AG08396 (cell line): ENCODE measurements around the gene APP.
"Not testable (repeated sequence)": the region's sequence is repeated elsewhere in the genome, so short reads cannot be mapped to it uniquely, and the experiment has no call there.

Experiments
- DNase-seq: peaks from one replicate; pipeline ENCODE4 v3.0.0; 2012; ENCODE audit warnings: low spot score, mixed read lengths

Gene APP

DNA sequence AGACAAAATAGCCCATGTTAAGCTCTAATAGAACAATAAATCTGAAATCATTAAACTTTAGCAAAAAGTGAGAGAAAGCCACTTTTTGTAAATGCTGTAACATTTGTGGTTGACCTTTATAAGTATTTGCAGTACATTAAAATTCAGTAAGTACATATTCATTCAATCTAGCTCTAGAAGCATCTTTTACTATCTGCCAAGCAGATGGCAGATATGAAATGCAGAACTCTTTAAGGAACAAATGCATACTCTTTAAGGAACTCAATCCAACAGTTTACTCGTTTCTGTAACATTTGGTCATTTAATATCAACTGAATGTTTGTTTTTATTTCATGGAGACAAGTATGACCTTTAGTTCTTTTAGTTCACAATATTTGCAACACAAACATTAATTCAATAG is 150.1 kb downstream of the APP start:
- no peak for DNase-seq

DNA sequence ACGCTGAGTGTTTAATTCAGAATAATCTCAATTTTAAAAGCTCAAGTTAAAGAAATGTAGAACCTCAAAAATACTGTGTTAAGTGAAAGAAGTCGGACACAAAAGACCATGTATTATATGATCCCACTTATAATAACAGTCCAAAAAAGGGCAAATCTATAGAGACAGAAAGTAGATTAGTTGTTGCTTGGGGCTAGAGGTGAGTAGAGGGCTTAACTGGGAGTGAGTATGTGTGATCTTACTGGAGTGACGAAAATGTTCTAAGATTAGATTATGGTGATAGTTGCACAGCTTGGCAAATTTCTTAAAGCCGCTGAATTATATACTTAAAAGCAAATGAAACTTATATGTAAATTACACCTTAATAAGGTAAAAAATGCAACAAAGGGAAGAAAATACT is 150.5 kb downstream of the APP start:
- no peak for DNase-seq

DNA sequence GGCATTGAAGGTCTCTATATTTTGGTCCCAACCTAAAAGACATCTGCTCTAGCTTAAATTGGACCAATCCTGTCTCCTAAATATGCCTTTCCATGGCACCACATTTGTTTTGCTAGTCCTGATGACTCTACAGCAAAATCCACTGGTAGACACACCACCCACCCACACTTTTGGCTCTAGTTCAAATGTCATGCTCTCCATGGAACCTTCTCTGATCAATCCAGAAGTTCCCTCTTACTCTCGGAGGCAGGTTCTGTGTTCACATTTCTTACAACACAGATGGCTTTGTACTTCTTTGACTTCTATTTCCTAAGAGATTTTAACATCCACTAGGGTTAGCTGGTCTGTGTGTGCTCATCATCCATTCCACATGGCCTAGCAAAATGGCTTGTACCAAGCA is 151.3 kb downstream of the APP start:
- DNase-seq, result no peak

DNA sequence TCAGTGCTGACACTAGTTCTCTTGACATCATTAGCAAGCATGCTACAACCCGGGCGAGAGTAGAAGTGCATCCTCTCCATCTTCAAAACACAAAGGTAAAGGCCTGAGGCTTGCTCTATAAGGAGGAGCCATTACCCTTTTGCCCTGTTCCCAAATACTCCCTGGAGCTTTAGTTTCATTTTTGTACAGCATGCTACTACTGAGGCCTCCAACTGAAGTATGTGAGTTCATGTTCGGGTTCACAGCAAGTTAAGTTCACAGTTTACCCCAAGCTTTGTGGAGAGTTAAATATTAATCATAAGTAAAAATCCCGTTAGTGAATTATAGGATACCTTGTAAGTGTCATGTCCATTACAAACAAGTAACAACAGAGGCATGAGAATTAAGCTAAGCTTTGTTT is 156.6 kb downstream of the APP start:
- DNase-seq, result no peak

DNA sequence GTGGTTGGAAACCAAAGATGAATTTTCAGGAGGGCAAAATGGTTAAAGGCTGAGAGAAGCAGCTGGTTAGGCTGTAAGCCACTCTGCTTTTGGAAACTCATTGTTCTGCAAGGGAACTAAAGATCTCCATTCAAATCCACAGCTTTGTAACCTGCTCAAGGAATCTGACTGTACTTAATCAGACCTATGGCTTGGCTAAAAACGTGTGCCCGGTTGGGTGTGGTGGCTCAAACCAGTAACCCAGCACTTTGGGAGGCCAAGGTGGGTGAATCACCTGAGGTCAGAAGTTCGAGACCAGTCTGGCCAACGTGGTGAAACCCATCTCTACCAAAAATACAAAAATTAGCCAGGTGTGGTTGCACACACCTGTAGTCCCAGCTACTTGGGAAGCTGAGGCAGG is 158.1 kb downstream of the APP start:
- not testable (repeated sequence) for DNase-seq

DNA sequence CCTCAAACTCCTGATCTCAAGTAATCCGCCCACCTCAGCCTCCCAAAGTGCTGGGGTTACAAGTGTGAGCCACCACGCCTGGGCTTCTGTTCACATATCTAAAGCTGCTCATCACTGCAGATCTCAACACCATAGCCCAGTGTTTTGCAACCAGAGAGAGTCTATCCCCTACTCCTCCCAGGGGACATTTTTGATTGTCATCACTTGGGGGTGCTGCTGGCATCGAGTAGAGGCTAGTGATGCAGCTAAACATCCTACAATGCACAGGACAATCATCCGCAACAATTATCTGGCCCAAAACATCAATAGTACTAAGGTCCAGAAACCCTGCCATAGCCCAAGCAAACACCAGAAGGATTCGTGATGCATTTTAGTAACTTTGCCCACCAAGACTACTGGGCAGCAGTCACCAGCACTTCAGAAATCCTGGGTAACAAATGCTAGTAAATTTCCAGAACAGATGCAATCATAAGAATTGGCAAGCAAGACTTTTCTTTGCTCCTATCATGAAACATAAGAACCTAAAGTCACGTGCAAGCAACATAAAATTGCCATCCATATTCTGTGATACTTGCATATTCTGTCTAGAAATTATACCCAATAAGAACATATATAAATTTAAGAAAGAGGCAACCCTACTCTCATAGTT is 159.2 kb downstream of the APP start:
- DNase-seq, result no peak

DNA sequence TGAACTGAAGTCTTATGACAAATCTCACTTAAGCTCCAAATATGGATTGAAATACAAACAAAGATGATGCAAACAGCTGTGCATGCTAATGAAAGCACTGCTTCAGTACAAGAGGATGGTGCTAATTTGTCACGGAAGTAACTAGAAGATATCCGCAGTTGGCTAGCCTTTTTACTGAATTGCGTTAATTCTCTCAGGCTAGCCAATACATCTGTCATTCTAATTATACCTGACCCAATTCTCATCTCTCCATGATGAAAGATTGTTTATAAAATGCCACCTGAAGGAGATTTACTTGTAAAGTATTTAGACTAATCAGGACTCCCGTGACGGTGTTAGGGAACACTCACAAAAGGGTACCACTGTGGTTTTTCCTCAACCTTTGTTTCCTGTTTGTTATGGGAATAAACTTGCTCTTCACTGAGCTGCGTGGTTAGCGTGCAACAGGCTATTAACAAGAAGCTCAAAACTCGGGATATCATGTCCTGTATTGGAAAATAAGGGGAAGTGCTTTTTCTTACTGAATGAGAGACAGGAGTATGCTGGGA is 162.5 kb downstream of the APP start:
- DNase-seq, result no peak

DNA sequence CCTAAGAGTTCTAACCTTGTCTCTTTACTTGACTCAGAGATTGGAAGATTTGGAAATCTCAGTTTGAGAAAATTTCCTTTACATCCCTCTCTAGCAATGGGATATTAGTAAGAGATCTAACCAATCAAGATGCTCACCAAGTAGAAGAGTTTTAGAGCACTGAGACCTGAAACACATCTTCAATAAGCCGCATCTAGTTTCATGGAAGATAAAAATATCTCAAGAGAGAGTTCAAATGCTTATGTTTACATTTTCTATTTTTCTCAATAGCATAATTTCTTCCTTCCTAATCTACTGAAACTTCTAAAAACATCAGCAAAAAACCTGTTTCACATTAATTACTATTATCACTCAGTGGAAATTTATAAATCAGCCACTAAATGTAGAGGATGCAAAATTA is 165.1 kb downstream of the APP start:
- no peak for DNase-seq

DNA sequence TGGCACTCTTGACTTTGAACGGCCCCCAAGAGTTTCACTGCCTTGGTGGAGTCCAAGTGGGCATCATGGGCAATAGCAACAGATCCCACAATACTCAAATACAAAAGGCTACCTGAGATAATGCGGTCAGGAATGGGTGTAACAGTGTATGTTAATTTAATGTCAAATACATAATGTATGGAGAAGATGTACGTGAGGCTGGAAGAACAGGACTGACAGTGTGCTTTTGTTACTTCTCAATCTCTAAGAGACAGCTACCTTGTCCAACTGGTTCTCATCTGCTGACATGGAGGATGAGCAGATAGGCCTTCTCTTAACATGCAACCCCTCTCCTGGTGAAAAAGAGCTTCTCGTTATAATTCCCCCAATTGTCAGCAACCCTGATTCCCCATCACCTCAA is 167.2 kb downstream of the APP start:
- DNase-seq, result no peak

DNA sequence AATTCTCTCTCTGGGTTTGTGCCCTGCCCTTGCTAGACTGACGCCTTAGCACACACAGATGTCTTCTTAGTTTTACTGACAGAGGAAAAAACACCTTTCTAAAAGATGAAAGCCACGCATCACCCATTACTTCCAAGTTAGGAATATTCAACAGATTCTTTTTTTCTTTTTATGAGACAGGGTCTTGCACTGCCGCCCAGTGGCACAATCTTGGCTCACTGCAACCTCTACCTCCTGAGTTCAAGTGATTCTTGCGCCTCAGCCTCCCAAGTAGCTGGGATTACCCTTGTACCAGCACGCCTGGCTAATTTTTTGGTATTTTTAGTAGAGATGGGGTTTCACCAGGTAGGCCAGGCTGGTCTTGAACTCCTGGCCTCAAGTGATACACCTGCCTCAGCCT is 169.2 kb downstream of the APP start:
- DNase-seq, result no peak

DNA sequence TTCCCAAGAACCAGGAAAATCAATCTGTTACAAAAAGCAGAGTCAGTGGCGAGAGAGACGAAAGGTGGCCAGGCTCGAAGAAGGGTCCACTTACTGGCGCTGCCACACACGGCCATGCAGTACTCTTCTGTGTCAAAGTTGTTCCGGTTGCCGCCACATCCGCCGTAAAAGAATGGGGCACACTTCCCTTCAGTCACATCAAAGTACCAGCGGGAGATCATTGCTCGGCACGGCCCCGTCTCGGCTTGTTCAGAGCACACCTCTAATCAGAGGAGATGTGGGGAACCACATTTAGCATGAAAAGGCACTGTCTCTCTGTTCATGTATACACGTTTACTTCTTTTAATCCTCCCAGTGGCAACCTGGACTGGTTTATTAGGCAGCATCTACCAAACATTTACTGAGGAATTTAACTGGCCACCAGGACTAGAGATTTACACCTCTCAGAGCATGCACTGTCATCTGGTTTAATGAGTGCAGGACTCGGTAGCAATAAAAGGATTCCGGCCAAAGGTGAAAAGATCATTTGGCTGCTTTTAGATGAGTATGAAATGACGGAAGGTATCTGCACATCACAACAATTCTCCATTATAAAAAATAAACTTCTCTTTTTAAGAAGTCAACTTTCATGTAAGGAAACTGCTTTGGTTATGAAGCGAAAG is 170.5 kb downstream of the APP start:
- no peak for DNase-seq

DNA sequence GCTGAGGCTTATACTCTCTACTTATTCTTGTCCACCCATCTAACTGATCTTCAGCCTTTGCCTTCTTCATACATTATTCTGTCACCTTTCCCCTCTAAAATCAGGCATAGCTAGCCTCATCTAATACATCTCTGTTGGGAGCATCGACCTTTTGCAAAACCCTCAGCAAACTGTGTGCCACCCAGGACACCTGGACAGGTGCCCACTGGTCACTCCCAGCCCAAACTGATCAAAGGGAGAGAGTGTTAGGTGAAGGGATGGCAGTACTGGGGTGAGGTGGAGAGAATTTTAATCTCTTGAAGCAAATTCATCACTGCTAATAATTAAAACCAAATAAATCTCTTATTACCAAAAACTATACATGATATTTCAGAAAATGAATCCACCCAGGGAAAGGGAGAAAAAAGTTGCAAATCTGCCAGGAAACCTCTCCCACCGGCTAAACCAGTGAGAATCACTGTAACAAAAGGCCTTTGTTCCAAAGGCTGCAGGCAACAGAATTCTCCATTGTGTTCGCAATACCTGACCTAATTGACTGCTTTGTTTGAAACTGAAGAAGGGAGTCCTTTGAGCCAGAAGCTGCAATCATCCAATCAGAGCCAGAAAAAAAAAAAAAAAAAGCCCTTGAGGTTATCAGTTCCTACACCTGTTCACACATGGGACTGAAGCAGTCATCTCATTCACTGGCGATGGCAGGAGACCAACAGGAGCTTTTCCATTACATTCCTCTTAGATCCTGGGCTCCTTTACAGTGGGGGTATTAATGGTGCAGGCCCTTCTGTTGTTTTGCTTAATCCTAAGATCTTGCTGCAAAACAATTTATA is 172.6 kb downstream of the APP start:
- DNase-seq, result no peak

DNA sequence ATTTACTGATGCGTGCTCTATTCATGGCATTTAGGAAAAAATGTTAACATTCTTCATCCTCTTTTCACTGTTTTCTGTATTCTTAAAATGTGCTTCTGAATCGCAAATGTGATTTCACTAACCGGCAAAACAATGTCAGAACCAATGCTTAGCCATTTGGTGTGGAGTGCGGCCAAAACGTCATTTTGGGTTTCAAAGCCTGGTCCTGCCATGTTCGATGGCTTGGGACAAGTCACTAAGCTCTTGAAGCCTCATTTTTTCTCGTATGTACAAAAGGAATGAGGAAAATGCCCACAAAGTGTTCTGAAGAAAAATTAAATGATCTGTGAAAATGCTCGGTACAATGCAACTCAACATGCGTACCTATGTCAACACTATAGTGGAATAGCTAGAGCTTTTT is 175.3 kb downstream of the APP start:
- no peak for DNase-seq

DNA sequence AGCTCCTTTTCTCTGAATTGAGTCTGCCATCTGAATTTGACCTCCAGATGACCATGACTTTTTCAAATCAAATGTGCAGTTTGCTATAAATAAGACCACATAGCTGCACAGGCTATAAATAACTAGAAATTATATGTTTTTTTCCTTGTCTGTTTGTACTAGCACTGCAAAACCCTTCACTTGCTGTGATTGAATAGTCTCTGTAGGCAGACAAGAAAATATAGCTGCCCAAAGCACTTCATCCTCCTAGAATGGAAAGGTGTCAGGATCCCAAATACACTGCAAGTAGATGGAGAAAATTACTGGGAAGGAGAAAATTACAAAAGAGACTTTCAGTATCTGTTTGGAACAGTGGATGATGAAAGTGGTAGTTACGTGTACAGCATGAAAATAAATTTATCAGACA is 175.8 kb downstream of the APP start:
- no peak for DNase-seq

DNA sequence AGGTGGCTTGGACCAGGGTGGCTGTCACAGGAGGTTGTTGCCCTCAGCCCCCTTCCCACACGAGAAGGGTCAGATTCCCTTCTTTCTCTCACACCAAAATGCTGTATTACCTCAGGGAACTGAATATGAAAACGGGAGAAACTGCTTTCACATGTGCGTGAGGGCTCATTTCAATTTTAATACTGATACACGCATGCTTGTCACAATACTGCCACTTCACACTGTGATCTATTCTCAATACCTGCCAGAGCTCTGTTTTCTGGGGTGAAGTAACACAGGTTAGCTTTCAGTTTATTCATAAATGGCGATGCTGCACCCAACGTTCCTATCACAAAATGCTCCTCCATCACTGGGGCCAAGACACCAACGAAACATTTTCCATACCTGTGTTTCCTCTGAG is 181.8 kb downstream of the APP start:
- DNase-seq, result no peak

DNA sequence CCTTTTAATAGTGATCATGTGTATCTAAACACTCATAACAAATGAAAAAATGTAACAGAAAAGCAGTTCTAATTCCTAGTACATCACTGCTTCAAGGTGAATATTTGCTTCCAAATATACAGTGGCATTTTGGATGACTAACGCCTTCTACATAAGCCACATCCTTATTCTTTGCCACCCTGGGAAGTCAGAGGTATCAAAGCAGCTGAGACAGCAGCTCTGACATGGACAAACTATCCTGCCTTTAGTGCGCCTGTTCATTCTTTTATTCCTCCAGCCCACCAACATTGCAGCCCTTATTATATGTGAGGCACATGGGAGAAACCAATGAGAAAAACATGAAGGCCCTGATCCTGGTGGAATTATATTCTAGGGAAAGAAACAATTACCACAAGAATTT is 183.0 kb downstream of the APP start:
- DNase-seq, result no peak

DNA sequence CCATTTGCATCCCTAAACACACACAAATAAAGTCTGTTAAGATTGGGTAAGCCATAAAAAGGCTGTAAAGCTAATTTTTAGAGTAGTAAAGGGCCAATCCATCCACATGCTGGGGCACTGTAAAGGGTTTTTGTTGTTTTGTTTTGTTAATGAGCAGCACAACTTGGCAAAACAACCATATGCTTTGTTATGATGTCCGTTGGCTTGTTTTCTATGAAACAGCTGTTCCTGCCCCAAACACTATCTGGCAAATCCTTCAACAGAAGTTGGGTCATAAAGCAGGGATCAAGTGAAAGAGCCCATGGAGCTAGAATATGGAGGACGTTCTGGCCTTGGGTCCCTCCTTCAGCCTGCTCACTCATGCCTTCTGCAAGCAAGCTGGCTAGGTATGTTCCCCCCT is 183.6 kb downstream of the APP start:
- no peak for DNase-seq

DNA sequence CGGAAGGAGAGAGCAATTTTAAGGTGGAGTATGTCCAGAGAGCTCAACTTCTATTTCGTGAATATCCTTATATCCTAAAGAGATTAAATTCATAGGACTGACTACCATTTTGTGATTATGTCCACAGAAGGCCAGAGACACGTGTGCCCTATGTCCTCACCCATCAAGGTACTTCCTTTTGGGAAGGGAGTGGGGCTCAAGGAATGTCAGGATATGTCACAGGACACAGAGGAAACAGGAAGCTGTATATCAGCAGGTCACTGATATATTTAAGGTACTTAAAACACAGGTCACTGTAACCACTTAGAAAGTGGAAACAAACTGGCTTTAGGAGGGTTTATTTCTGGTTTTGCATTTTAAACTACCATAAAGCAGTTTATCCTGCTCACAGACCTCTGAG is 184.6 kb downstream of the APP start:
- DNase-seq, result no peak

DNA sequence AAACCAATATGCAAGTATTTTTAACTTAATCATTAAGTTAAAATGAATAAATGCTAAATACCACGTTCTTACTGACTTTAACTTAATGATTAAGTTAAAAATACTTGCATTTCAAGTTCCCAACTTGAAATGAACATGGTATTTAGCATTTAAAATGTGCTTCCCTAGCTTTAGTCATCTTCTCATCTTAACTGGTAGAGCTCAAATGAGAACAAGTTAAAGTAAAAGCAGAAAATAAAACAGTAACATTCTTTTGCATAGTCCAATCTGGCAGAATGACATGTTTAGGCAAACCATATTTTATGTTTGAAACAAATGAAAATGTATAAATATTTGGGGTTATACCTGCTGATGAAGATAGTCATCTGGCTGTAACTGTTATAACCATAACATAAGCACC is 186.0 kb downstream of the APP start:
- DNase-seq, result no peak

DNA sequence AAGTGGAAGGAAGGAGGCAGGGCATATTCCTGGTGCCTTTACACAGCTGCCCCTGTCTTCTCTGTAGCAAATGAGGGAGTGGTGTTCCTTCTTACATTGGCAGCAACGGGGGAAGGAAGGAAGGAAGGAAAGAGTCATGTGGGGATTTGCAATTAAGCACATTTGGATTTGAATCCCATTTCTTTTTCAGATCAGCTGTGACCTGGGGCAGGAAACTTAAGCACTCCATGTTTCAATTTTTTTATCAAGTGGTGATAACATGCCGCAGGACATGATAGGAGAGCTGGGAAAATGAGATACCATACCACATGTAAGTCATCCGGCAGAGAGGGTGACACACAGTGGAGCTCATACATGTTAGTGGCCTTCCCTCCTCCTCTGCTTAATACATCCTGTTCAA is 186.8 kb downstream of the APP start:
- DNase-seq, result no peak

DNA sequence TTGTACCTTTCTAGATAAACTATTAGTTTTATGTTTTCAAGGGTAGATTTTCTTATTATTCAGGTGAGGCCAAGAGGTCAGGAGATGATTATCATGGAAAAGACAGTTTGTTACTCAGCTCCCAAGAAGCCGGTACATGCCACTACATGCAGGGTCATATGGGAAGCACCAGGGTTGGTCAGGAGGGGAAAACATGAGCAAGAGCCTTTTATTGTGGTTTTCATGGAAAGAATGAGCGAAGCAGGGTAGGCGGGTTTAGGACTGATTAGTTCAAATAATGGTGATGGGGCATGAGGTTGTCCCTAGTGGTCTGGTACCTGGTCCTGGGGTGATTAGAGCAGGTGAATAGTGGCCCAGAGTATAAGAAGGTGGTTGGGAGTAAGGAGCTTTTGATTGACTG is 189.9 kb downstream of the APP start:
- DNase-seq, result no peak

DNA sequence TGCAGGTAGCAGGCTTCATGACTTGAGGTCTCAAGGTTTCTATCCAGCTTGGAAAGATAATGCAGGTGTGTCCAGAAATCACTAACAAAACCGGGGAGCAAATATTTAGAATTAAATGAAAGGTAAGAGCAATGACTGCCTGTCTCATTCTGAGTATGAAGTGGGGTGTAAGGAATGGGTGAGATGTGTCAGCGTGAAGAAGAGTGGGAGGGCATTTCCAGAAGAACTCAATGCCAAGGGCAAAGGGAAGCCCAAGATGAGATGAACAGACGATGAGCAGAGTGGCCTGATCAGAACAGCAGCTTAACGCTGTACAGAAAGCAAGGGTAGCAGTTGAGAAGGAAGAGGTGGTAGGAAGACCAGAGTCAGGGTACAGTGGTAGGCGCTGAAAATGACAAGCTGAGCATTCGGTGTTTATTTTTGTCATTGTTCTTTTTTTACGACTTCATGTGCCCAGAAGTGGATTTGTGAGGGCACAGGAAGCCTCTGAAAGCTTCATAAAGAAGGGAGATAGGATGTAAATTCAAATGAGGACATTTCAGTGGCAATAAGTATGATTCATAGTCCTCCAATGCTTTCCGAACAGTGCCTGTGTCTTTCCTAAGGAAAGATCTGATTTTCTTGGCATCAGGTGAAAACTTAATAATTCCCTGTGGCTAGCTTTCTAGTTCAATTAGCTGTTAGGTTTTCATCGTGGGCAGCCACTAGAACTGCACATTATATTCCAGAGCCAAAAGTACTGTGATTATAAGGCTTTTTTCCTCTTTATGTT is 190.5 kb downstream of the APP start:
- no peak for DNase-seq
